ENCODE data around the gene NLRP1. TPM values are rescaled to one million over a fixed set of nuclear protein-coding genes. Genes with fewer than 3 reads are reported as not detected.
A peak's percentile ranks its signal among the peaks of the same experiment; 100 is the strongest.

The NLRP1 gene
- total RNA-seq, 2 experiments from 2014 or later = 44.5 to 46.1 TPM

DNA sequence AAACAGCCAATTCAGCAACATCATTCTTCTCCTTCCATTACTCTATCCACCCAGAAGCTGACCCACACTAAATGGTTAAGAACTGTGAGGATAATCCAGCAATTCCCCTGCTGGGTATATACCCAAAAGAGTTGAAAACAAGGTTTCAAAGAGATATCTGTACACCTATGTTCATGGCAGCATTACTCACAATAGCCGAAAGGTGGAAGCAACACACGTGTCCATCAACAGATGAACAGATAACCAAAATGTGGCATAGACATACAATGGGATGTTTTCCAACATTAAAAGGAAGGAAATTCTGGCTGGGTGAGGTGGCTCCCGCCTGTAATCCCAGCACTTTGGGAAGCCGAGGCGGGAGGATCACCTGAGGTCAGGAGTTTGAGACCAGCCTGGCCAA, 78.0 kb downstream of the NLRP1 start:
- no peak for DNase-seq
- Mint-ChIP-seq H3K27ac (no peak overlapping the region), H3K36me3 (ENCODE audit: low read depth) (peaks cover 11% of the 10 kb centered on the region), H3K9me3 (ENCODE audit: insufficient read depth) (no peaks in the 10 kb centered on the region), H3K4me1 (ENCODE audit: low read depth) (peaks cover 3% of the 10 kb centered on the region), H3K4me3 (no peak overlapping the region), H3K27me3 (ENCODE audit: low read depth) (no peaks in the 10 kb centered on the region)
- ATAC-seq = no peak
- CTCF ChIA-PET = no interaction called here
- POLR2A ChIA-PET = interaction anchor here (1.9 kb wide), 1 partner anchor 20 kb away, joined by 6 read pairs; the partner anchor contains the start of genes DERL2 and MIS12

DNA sequence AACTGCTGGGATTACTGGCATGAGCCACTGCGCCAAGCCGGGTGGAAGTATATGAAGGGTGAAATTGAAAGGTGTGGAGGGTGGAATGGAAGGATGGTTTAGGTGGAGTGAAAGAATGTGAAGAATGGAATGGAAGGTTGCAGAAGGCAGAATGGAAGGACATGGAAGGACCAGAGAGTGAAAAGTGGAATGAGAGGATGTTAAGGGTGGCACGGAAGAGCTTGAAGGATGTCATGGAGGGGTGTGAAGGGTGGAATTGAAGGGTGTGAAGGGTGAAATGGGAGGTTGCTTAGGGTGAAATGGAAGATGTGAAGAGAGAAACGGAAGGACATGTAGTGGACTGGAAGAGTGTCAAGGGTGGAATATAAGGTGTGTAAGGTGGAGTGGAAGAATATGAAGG, 81.8 kb downstream of the NLRP1 start:
- Mint-ChIP-seq H3K27ac (no peak overlapping the region), H3K36me3 (ENCODE audit: low read depth) (peaks cover 12% of the 10 kb centered on the region), H3K9me3 (ENCODE audit: insufficient read depth) (no peaks in the 10 kb centered on the region), H3K4me3 (no peak overlapping the region), H3K27me3 (ENCODE audit: low read depth) (peaks cover 2% of the 10 kb centered on the region), H3K4me1 (ENCODE audit: low read depth) (peaks cover 16% of the 10 kb centered on the region)
- CTCF ChIA-PET = interaction anchor here (3.3 kb wide), 1 partner anchor 16 kb away, joined by 20 read pairs; the partner anchor contains the start of genes DERL2 and MIS12
- POLR2A ChIA-PET = no interaction called here
- DNase-seq (no peak), ATAC-seq (no peak)

DNA sequence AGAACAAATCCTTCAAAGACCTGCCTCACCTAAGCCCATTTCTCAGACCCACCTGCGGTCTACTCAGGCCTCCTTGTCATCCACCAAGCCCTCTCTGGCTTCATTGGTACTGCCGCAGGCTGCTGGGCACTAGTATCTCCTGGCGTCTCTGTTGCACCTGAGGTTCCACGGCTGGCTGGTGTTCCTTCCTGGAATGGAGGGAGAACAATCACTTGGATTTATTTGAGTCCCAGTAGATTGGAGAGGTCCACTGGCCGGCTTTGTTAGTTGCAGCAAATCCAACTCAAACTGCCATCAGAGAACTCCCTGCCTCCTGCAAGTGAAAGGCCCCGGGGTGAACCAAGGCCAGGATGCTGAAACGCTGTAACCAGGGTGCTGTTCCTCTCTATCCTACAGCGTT, 82.6 kb downstream of the NLRP1 start:
- no peaks in the 10 kb centered on the region for H3K9me3 Mint-ChIP-seq (ENCODE audit: insufficient read depth)
- H3K36me3 Mint-ChIP-seq (ENCODE audit: low read depth) = peaks cover 9% of the 10 kb centered on the region
- no peak for DNase-seq
- ATAC-seq = no peak
- peaks cover 16% of the 10 kb centered on the region for H3K4me1 Mint-ChIP-seq (ENCODE audit: low read depth)
- peaks cover 2% of the 10 kb centered on the region for H3K27me3 Mint-ChIP-seq (ENCODE audit: low read depth)
- peak overlapping the region; percentile 22 for H3K4me3 Mint-ChIP-seq
- ChIA-PET POLR2A (no interaction called here), CTCF (interaction anchor here (3.3 kb wide), 1 partner anchor 15 kb away, joined by 20 read pairs; the partner anchor contains the start of genes DERL2 and MIS12)
- H3K27ac Mint-ChIP-seq = no peak overlapping the region

DNA sequence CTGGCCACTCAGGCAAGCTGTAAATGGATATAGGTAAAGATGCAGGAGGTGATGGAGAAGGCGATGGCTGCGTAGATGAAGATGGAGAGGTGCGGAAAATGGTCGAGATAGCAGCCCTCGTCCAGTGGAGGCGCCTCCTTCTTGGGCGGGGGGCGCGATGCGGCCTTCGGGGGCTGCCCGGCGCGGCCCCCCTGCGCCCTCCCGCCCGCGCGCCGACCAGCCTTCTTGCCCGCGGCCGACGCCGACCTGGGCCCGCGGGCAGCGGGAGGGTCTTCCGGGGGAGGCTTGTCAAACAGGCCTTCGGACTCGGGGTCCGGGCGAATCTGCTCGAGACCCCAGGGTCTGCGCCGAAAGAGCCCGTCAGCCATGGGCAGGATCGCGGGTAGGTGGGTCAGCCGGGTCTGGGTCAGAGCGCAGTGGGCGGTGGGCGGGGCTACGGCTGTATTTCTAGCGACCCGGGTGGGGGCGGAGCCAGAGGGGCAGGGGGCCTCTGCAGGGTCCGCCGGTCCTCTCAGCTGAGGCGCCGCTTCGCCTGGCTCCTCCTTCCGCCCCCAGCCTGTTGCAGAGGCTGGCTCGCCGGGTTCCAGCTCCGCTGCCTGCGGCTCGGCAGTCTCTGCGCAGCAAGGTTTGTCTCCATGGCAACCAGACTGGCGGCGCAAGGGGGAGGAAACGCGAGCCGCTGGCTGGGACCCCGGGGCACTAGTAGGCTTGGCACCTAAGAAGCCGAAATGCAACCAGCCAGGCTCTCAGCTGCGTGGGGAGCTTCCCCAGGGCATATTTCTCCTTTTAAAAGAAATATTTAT, 83.5 kb downstream of the NLRP1 start:
- no peaks in the 10 kb centered on the region for H3K9me3 Mint-ChIP-seq (ENCODE audit: insufficient read depth)
- peaks cover 9% of the 10 kb centered on the region for H3K36me3 Mint-ChIP-seq (ENCODE audit: low read depth)
- ChIA-PET CTCF (interaction anchor here (1.0 to 3.3 kb wide), 2 partner anchors 14 to 34 kb away, joined by 3 to 20 read pairs; partner anchors contain the start of genes DERL2 and MIS12), POLR2A (interaction anchor here (3.7 kb wide), 1 partner anchor 14 kb away, joined by 37 read pairs; the partner anchor contains the start of genes DERL2 and MIS12)
- DNase-seq (peak; percentile 85), ATAC-seq (peak; percentile 97)
- H3K27me3 Mint-ChIP-seq (ENCODE audit: low read depth) = peaks cover 2% of the 10 kb centered on the region
- H3K27ac Mint-ChIP-seq = peak overlapping the region; percentile 26
- peaks cover 16% of the 10 kb centered on the region for H3K4me1 Mint-ChIP-seq (ENCODE audit: low read depth)
- peak overlapping the region; percentile 81 for H3K4me3 Mint-ChIP-seq

DNA sequence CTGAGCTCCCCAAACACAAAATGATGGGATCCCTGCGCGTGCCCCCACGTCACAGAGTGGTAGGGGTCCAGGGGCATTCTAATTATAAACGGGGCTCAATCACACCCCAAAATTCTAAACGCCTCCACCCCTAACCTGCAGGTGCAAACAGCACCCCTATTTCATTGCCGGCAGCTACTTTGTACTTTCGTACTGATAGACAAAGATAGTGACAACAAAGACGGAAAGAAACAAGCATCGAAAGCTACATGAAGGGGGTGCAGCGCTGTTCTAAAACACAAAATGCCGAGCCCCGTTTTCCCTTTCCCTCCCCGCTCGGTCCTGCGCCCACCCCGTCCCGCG, 84.1 kb downstream of the NLRP1 start:
- DNase-seq (peak; percentile 25), ATAC-seq (no peak)
- Mint-ChIP-seq H3K4me3 (peak overlapping the region; percentile 81), H3K27ac (peak overlapping the region; percentile 26), H3K36me3 (ENCODE audit: low read depth) (peaks cover 9% of the 10 kb centered on the region), H3K27me3 (ENCODE audit: low read depth) (peaks cover 2% of the 10 kb centered on the region), H3K9me3 (ENCODE audit: insufficient read depth) (no peaks in the 10 kb centered on the region), H3K4me1 (ENCODE audit: low read depth) (peaks cover 16% of the 10 kb centered on the region)
- POLR2A ChIA-PET = interaction anchor here (0.6 to 3.7 kb wide), 2 partner anchors 14 to 96 kb away, joined by 3 to 37 read pairs; partner anchors contain the start of genes DERL2 and MIS12
- CTCF ChIA-PET = interaction anchor here (3.3 kb wide), 1 partner anchor 13 kb away, joined by 20 read pairs; the partner anchor contains the start of genes DERL2 and MIS12

DNA sequence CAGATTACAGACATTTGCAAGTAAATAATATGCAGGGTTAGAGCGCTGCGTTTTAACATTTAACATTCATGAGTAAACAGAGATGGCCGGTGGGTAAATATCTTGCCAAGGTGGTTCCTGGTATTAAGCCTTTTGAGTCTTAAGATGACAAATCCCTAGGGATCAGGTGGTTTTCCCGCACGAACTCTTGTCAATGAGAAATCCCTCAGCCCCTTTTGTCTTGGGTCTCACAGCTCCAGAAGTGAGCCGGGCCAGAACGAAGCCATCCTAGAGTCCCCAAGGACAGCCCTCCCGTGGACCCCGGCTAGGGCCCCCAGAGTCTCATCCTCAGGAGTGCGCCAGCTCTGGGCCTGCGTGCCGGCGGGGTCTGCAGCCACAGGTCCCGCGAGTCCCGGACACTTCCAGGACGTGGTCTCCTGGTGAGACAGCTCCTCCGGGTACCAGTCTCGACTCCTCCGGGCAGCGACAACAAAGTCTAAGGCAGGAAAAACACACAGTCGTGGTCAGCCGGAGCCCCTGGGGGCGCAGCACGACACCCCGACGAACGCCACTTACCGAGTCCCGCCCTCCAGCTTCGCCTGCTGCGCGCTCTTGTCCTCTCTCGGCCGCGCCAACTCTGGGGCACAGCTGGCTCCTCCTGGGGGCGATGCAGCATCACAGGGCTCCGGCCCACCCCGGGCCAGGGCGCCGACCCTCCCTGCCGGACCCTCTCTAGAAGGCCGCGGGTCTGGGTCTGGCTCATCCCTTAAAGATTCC, 84.7 kb downstream of the NLRP1 start:
- POLR2A ChIA-PET = interaction anchor here (0.6 to 3.7 kb wide), 2 partner anchors 13 to 96 kb away, joined by 3 to 37 read pairs; partner anchors contain the start of genes DERL2 and MIS12
- CTCF ChIA-PET = interaction anchor here (3.3 kb wide), 1 partner anchor 13 kb away, joined by 20 read pairs; the partner anchor contains the start of genes DERL2 and MIS12
- ATAC-seq (no peak), DNase-seq (no peak)
- H3K27me3 Mint-ChIP-seq (ENCODE audit: low read depth) = peaks cover 2% of the 10 kb centered on the region
- H3K4me1 Mint-ChIP-seq (ENCODE audit: low read depth) = peaks cover 16% of the 10 kb centered on the region
- peaks cover 9% of the 10 kb centered on the region for H3K36me3 Mint-ChIP-seq (ENCODE audit: low read depth)
- no peaks in the 10 kb centered on the region for H3K9me3 Mint-ChIP-seq (ENCODE audit: insufficient read depth)
- H3K4me3 Mint-ChIP-seq = peak overlapping the region; percentile 81
- H3K27ac Mint-ChIP-seq = no peak overlapping the region

DNA sequence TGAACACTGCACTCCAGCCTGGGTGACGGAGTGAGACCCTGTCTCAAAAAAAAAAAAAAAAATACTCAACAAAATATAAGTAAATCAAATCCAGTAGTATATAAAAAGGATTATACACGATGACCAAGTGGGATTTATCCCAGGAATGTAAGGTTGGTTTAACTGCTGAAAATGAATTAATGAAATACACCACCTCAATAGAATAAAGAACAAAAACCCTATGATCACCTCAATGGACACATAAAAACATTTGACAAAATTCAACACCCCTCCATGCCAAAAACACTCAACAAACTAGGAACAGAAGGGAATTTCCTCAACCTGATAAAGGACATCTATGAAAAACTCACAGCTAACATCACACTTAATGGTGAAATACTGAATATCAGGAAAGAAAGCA, 91.3 kb downstream of the NLRP1 start:
- H3K9me3 Mint-ChIP-seq (ENCODE audit: insufficient read depth) = peaks cover 6% of the 10 kb centered on the region
- ATAC-seq (no peak), DNase-seq (no peak)
- no peaks in the 10 kb centered on the region for H3K27me3 Mint-ChIP-seq (ENCODE audit: low read depth)
- H3K36me3 Mint-ChIP-seq (ENCODE audit: low read depth) = peaks cover 39% of the 10 kb centered on the region
- no peak overlapping the region for H3K4me3 Mint-ChIP-seq
- POLR2A ChIA-PET = no interaction called here
- peaks cover 9% of the 10 kb centered on the region for H3K4me1 Mint-ChIP-seq (ENCODE audit: low read depth)
- no peak overlapping the region for H3K27ac Mint-ChIP-seq
- CTCF ChIA-PET = no interaction called here

DNA sequence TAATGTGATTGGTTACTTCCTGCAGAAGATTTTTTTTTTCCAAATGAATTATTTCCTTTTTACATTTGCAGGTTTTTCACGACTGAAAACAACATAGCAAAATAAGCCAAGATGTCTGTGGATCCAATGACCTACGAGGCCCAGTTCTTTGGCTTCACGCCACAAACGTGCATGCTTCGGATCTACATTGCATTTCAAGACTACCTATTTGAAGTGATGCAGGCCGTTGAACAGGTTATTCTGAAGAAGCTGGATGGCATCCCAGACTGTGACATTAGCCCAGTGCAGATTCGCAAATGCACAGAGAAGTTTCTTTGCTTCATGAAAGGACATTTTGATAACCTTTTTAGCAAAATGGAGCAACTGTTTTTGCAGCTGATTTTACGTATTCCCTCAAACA, 95.6 kb downstream of the NLRP1 start:
- peaks cover 62% of the 10 kb centered on the region for H3K36me3 Mint-ChIP-seq (ENCODE audit: low read depth)
- H3K27ac Mint-ChIP-seq = no peak overlapping the region
- ATAC-seq (no peak), DNase-seq (no peak)
- ChIA-PET POLR2A (no interaction called here), CTCF (interaction anchor here (1.7 to 4.5 kb wide), 2 partner anchors 12 to 50 kb away, joined by 6 to 20 read pairs; partner anchors contain the start of gene C1QBP)
- peaks cover 6% of the 10 kb centered on the region for H3K9me3 Mint-ChIP-seq (ENCODE audit: insufficient read depth)
- no peaks in the 10 kb centered on the region for H3K27me3 Mint-ChIP-seq (ENCODE audit: low read depth)
- peaks cover 40% of the 10 kb centered on the region for H3K4me1 Mint-ChIP-seq (ENCODE audit: low read depth)
- H3K4me3 Mint-ChIP-seq = no peak overlapping the region

DNA sequence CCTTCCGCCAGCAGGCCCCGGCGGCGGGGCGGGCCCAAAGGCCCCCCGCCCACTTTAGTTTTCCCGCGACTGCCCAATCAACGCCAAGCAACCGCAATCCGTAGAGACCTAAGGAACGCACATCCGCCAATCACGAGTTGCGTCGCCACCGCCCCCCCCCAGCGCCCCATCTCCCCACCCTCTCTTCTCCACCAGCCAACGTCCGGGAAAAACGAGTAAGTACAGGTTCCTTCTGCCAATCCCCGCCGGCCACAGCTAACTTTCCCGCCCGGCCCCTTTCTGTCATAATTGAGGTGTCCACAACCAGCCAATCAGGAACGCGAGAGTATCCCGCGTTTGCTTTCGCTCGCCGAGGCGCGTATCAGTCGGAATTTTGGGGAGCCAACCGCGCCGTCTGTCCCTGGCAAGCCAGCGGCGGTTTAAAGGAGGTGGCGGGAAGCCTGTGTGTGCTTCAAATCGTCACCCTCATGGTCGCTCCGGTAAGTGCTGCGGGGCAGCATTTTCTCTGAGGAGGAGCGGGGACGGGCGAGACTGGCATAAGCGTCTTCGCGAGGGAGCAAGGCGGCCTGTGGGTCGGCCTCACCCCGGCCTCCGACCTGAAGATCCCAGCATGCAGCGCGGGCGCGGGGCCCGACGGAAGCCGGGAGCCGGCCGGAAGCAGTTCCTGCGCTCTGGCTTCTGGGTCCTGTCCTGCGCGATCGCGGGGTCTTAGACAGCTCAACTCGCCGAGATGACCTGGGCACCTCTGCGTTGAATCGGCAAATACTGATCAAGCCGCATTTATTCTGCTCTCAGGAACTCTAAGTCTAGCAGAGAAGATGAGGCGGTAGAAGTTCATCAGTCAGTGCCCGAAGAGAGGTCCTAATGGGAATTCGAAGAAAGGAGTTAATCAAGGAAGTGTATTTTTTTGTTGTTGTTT, 97.8 kb downstream of the NLRP1 start, which contains the start of gene MIS12:
Gene MIS12 (plus strand): TSS at position 361 of the 919 bp plus-strand sequence. CDS start 2,297 bp downstream, outside the sequence.
- Mint-ChIP-seq H3K4me1 (ENCODE audit: low read depth) (peaks cover 48% of the 10 kb centered on the region), H3K27ac (peak within 1 kb of the TSS; percentile 99), H3K36me3 (ENCODE audit: low read depth) (peaks cover 72% of the 10 kb centered on the region), H3K4me3 (peak within 1 kb of the TSS; percentile 96), H3K9me3 (ENCODE audit: insufficient read depth) (no peaks in the 10 kb centered on the region), H3K27me3 (ENCODE audit: low read depth) (no peaks in the 10 kb centered on the region)
- CTCF ChIA-PET = interaction anchor here (0.9 to 4.5 kb wide), 9 partner anchors 9 to 986 kb away, joined by 3 to 20 read pairs (median 3); partner anchors contain the start of gene DHX33
- peak; percentile 100 for DNase-seq
- ATAC-seq = peak; percentile 91
- POLR2A ChIA-PET = interaction anchor here (0.5 to 3.9 kb wide), 21 partner anchors 9 to 1452 kb away, joined by 3 to 37 read pairs (median 6); partner anchors contain the start of genes C1QBP, DHX33, NLRP1 and NUP88

DNA sequence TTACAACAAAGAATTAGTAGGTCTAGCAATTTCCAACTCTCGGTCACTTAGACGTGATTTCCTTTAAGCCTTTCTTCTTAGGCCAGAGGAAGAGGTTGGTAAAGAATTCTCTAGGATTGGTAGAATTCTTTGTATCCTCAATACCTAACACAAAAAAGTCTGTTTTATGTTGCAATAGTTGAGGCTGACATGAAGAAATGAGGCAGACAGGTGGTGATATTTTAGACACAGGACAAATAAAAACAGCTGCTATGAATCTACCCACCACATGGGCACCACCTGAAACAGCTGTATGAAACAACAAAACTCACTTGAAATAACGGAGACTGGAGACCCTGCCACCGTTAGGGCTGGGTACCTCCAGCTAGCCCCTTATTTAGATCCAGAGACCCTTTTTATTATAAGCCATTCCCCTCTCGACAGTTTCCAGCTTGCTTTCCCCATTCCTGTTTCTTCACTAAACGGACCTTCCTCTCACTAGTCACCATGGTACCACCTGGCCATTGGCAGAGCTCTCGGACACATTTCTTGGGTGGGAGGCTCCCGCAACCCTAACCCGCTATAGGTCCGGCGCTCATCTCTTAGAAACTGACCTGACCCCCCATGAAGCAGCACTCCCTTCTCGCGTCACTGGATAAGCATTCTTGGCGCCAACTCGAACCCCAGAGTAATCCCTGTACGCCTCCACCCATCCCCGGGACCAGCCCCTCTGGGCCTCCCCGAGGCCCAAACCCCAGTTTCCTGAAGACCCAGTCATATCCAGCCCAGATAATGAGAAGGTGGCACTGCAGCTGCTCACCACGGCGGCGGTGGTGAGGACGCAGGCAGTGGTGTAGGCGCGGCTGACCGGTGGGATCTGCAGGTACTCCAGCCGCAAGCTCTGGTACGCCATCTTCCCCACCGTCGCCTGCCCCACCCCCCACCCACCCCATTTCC, 98.8 kb downstream of the NLRP1 start, which contains the start of gene DERL2:
Gene DERL2 (minus strand): TSS at position 909 of the 936 bp plus-strand sequence. CDS start 17 bp downstream, at position 892.
- peak within 1 kb of the TSS; percentile 99 for H3K27ac Mint-ChIP-seq
- H3K27me3 Mint-ChIP-seq (ENCODE audit: low read depth) = no peaks in the 10 kb centered on the region
- ATAC-seq (peak; percentile 17), DNase-seq (no peak)
- peaks cover 72% of the 10 kb centered on the region for H3K36me3 Mint-ChIP-seq (ENCODE audit: low read depth)
- peak within 1 kb of the TSS; percentile 96 for H3K4me3 Mint-ChIP-seq
- POLR2A ChIA-PET = interaction anchor here (0.5 to 3.9 kb wide), 19 partner anchors 8 to 1453 kb away, joined by 3 to 37 read pairs (median 7); partner anchors contain the start of genes C1QBP, DHX33, NLRP1 and NUP88
- H3K9me3 Mint-ChIP-seq (ENCODE audit: insufficient read depth) = no peaks in the 10 kb centered on the region
- CTCF ChIA-PET = interaction anchor here (0.8 to 4.5 kb wide), 11 partner anchors 10 to 987 kb away, joined by 3 to 20 read pairs (median 4); partner anchors contain the start of gene C1QBP
- H3K4me1 Mint-ChIP-seq (ENCODE audit: low read depth) = peaks cover 48% of the 10 kb centered on the region
